Left lung (tissue), 10 donors: ENCODE measurements around the gene NAV1. TPM values are rescaled to one million over a fixed set of nuclear protein-coding genes. Genes with fewer than 3 reads are reported as not detected.

ENCODE experiments used
- ATAC-seq: fragments of 200-7000 bp; cut with Tn5 transposase; one replicate; pipeline ENCODE4 v1.9.1; 2020; ENCODE audit warnings: moderate library complexity
- DNase-seq, 4 donors: peaks; one replicate each; pipeline ENCODE4 v3.0.0-alpha.2; 2013 to 2020
- H3K27ac ChIP-seq, 2 donors: fragments of 200-600 bp; sonication (generic) in 1 of 2; one replicate each; pipeline versions ENCODE4 v1.5.0 to v1.8.0; 2020 to 2021
- H3K27me3 ChIP-seq, 2 donors: fragments of 200-600 bp; sonication (generic) in 1 of 2; one replicate each; pipeline versions ENCODE4 v1.5.0 to v1.8.0; 2020 to 2021
- H3K36me3 ChIP-seq, 2 donors: fragments of 200-600 bp; sonication (generic) in 1 of 2; one replicate each; pipeline versions ENCODE4 v1.5.0 to v1.8.0; 2020 to 2021
- H3K4me1 ChIP-seq, 2 donors: fragments of 200-600 bp; one replicate each; pipeline ENCODE4 v1.8.0; 2021
- H3K4me3 ChIP-seq, 2 donors: fragments of 200-600 bp; sonication (generic) in 1 of 2; one replicate each; pipeline versions ENCODE4 v1.5.0 to v1.8.0; 2020 to 2021; ENCODE audit warnings: mild to moderate bottlenecking in 1 of 2
- H3K9me3 ChIP-seq, 2 donors: fragments of 200-600 bp; sonication (generic) in 1 of 2; one replicate each; pipeline versions ENCODE4 v1.5.0 to v1.8.0; 2020 to 2021
- CTCF ChIP-seq, 2 donors: fragments of 200-600 bp; sonication (generic) in 1 of 2; IDR thresholded peaks; one replicate each; pipeline versions ENCODE4 v1.5.0 to v1.8.0; 2021; ENCODE audit warnings: antibody characterized with exemption in 2 of 2
- intact Hi-C, 2 donors: fragments of 100-400 bp; cut with DNase I; formaldehyde crosslinking; loops; one replicate each; pipeline versions ENCODE4 v1.11.2 to v1.14.2; 2022
- polyA plus RNA-seq, 6 donors: library from polyadenylated mRNA; unstranded; fragments of 120-200 nt; gene quantifications; one replicate each; pipeline ENCODE4 v1.2.1, GENCODE V29; 2013; ENCODE audit not compliant: insufficient read length in 6 of 6
- total RNA-seq, 2 donors: library from RNA; stranded (reverse); fragmentation: NEBNext Ultra II Directional; extraction: Animal tissue kit (Norgen Biotek cat#: 25700); gene quantifications; one replicate each; pipeline ENCODE4 v1.2.1, GENCODE V29; 2021
- donor health status: DM: no; HTN: yes; CAD: no.
- donor health status: DM: no; HTN: no; CAD: no.

Gene NAV1
- total and polyA plus RNA-seq, 8 donors: 20.2 to 41.5 (median 27.9) TPM

- intact Hi-C loops: loop anchor here in 1 of 2 donors (10.0 kb wide), 1 partner anchor 69 kb away; no protein-coding TSS in a partner anchor
These were observed 25.3 kb upstream of the NAV1 start for GRCh38 chr1:201513498-201514243.

GRCh38 chr1:201514466-201514865 is 24.5 kb upstream of the NAV1 start:
- no peak overlapping the region for H3K4me3 ChIP-seq
- no peaks in the 10 kb centered on the region for H3K36me3 ChIP-seq
- DNase-seq (no peak), ATAC-seq (no peak)
- H3K27ac ChIP-seq: no peak overlapping the region
- no peaks in the 10 kb centered on the region for H3K27me3 ChIP-seq
- intact Hi-C loops: loop anchor here in 1 of 2 donors (10.0 kb wide), 1 partner anchor 70 kb away; no protein-coding TSS in a partner anchor
- no peaks in the 10 kb centered on the region for H3K9me3 ChIP-seq
- no peak for TF ChIP-seq CTCF (IDR thresholded peaks at IDR 0.05)
- H3K4me1 ChIP-seq: peaks cover 12 to 23% of the 10 kb centered on the region in 2 donors

More at GRCh38 chr1:201513498-201514243, 25.3 kb upstream of the NAV1 start:
- DNase-seq (no peak), ATAC-seq (no peak)
- no peaks in the 10 kb centered on the region for H3K9me3 ChIP-seq
- no peaks in the 10 kb centered on the region for H3K36me3 ChIP-seq
- no peak overlapping the region for H3K4me3 ChIP-seq
- no peak for TF ChIP-seq CTCF (IDR thresholded peaks at IDR 0.05)
- H3K27me3 ChIP-seq: no peaks in the 10 kb centered on the region
- H3K27ac ChIP-seq: no peak overlapping the region
- H3K4me1 ChIP-seq: peaks cover 12 to 25% of the 10 kb centered on the region in 2 donors

- intact Hi-C loops: loop anchor here in 1 of 2 donors (10.0 kb wide), 1 partner anchor 70 kb away; no protein-coding TSS in a partner anchor
- H3K4me3 ChIP-seq: no peak overlapping the region
- H3K9me3 ChIP-seq: no peaks in the 10 kb centered on the region
- H3K4me1 ChIP-seq: peaks cover 12 to 23% of the 10 kb centered on the region in 2 donors
- H3K36me3 ChIP-seq: no peaks in the 10 kb centered on the region
- ATAC-seq (no peak), DNase-seq (no peak)
- no peaks in the 10 kb centered on the region for H3K27me3 ChIP-seq
- TF ChIP-seq CTCF (IDR thresholded peaks at IDR 0.05): no peak
- H3K27ac ChIP-seq: no peak overlapping the region
These were observed 23.7 kb upstream of the NAV1 start for GRCh38 chr1:201515062-201515750.

GRCh38 chr1:201515895-201516294 is 23.0 kb upstream of the NAV1 start:
- intact Hi-C loops: loop anchor here in 1 of 2 donors (10.0 kb wide), 1 partner anchor 71 kb away; no protein-coding TSS in a partner anchor
- Histone ChIP-seq H3K4me3 (no peak overlapping the region), H3K36me3 (no peaks in the 10 kb centered on the region), H3K4me1 (peaks cover 12 to 23% of the 10 kb centered on the region in 2 donors), H3K27ac (no peak overlapping the region), H3K27me3 (no peaks in the 10 kb centered on the region), H3K9me3 (no peaks in the 10 kb centered on the region)
- ATAC-seq: no peak
- DNase-seq: no peak
- no peak for TF ChIP-seq CTCF (IDR thresholded peaks at IDR 0.05)
